Mucosa of descending colon (tissue), 3 donors: ENCODE results near the gene TECPR2. TPM values are rescaled to one million over a fixed set of nuclear protein-coding genes. Genes with fewer than 3 reads are reported as not detected.

Experiments
- ATAC-seq: fragments of 200-7000 bp; cut with Tn5 transposase; one replicate; pipeline ENCODE4 v1.9.1; 2020; ENCODE audit warnings: mild to moderate bottlenecking, moderate library complexity
- DNase-seq, 3 donors: peaks; one replicate each; pipeline ENCODE4 v3.0.0-alpha.2; 2020
- H3K36me3 ChIP-seq: fragments of 200-600 bp; one replicate; pipeline ENCODE4 v1.8.0; 2021; ENCODE audit warnings: low read depth, mild to moderate bottlenecking
- H3K4me1 ChIP-seq: fragments of 200-600 bp; one replicate; pipeline ENCODE4 v1.8.0; 2021; ENCODE audit warnings: low read depth, mild to moderate bottlenecking
- H3K4me3 ChIP-seq: fragments of 200-600 bp; one replicate; pipeline ENCODE4 v1.8.0; 2021; ENCODE audit warnings: mild to moderate bottlenecking
- H3K9me3 ChIP-seq: fragments of 200-600 bp; one replicate; pipeline ENCODE4 v1.8.0; 2021; ENCODE audit warnings: mild to moderate bottlenecking
- intact Hi-C, 2 donors: fragments of 100-400 bp; cut with DNase I in 1 of 2; cut with micrococcal nuclease in 1 of 2; formaldehyde crosslinking; loops; one replicate each; pipeline versions ENCODE4 v1.11.0 to v1.11.1; 2022; cut with DNase I, micrococcal nuclease
- total RNA-seq, 3 donors: library from RNA; stranded (reverse); fragmentation: NEBNext Ultra II Directional in 2 of 3; extraction: Animal tissue kit (Norgen Biotek cat#: 25700) in 2 of 3; gene quantifications; one replicate each; pipeline versions ENCODE4 v1.2.1 to v1.2.4, GENCODE V29; 2021 to 2023
- TF ChIP-seq, protein P1 (sequence below): fragments of 200-600 bp; IDR thresholded peaks from one replicate; pipeline ENCODE4 v1.8.0; 2022; ENCODE audit warnings: antibody characterized with exemption, mild to moderate bottlenecking
- donor health status: DM: no; HTN: no; CAD: no; lungs with moderate emphysema.
- donor health status: DM: no; HTN: no; CAD: no.
- donor health status: DM: no; HTN: yes; CAD: no.

The TECPR2 gene
- total RNA-seq, 3 donors from 2014 or later: 11.2 to 33.5 (median 21.2) TPM

- Histone ChIP-seq H3K4me1 (no peaks in the 10 kb centered on the region), H3K4me3 (no peak overlapping the region), H3K9me3 (no peaks in the 10 kb centered on the region), H3K36me3 (no peaks in the 10 kb centered on the region)
- no peak for ATAC-seq
- intact Hi-C loops: no loop called here
- no peak for DNase-seq
- TF ChIP-seq, protein P1, sequence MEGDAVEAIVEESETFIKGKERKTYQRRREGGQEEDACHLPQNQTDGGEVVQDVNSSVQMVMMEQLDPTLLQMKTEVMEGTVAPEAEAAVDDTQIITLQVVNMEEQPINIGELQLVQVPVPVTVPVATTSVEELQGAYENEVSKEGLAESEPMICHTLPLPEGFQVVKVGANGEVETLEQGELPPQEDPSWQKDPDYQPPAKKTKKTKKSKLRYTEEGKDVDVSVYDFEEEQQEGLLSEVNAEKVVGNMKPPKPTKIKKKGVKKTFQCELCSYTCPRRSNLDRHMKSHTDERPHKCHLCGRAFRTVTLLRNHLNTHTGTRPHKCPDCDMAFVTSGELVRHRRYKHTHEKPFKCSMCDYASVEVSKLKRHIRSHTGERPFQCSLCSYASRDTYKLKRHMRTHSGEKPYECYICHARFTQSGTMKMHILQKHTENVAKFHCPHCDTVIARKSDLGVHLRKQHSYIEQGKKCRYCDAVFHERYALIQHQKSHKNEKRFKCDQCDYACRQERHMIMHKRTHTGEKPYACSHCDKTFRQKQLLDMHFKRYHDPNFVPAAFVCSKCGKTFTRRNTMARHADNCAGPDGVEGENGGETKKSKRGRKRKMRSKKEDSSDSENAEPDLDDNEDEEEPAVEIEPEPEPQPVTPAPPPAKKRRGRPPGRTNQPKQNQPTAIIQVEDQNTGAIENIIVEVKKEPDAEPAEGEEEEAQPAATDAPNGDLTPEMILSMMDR: no peak
These were observed 67.6 kb downstream of the TECPR2 start for GRCh38 chr14:102430212-102430908.

DNA sequence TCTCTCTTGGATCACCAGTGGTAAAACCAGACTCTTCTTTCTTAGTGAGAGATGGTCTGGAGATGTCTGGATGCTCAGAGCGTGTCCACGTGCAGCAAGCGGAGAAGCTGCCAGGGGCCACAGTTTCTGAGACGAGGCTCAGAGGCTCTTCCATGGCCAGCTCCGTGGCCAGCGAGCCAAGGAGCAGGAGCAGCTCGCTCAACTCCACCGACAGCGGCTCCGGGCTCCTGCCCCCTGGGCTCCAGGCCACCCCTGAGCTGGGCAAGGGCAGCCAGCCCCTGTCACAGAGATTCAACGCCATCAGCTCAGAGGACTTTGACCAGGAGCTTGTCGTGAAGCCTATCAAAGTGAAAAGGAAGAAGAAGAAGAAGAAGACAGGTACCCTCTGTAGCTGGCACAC lies 69.0 kb downstream of the TECPR2 start:
- no peak for DNase-seq
- TF ChIP-seq, protein P1: no peak
- Histone ChIP-seq H3K36me3 (no peaks in the 10 kb centered on the region), H3K4me3 (no peak overlapping the region), H3K4me1 (no peaks in the 10 kb centered on the region), H3K9me3 (no peaks in the 10 kb centered on the region)
- intact Hi-C loops: no loop called here
- no peak for ATAC-seq

DNA sequence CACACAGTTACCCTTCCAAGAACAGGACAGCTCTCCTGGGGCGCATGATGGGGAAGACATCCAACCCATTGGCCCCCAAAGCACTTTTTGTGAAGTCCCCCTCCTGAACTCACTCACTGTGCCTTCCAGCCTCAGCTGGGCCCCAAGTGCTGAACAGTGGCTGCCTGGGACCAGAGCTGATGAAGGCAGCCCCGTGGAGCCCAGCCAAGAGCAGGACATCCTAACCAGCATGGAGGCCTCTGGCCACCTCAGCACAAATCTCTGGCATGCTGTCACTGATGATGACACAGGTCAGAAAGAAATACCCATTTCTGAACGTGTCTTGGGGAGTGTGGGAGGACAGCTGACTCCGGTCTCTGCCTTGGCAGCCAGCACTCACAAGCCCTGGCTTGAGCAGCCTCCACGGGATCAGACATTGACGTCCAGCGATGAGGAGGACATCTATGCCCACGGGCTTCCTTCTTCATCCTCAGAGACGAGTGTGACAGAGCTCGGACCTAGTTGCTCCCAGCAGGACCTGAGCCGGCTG lies 72.0 kb downstream of the TECPR2 start:
- no peaks in the 10 kb centered on the region for H3K36me3 ChIP-seq
- DNase-seq (no peak), ATAC-seq (no peak)
- TF ChIP-seq, protein P1: no peak
- H3K4me3 ChIP-seq: no peak overlapping the region
- intact Hi-C loops: loop anchor here in 1 of 2 donors (5.0 kb wide), 1 partner anchor 83 kb away; no protein-coding TSS in a partner anchor
- H3K4me1 ChIP-seq: no peaks in the 10 kb centered on the region
- no peaks in the 10 kb centered on the region for H3K9me3 ChIP-seq

DNA sequence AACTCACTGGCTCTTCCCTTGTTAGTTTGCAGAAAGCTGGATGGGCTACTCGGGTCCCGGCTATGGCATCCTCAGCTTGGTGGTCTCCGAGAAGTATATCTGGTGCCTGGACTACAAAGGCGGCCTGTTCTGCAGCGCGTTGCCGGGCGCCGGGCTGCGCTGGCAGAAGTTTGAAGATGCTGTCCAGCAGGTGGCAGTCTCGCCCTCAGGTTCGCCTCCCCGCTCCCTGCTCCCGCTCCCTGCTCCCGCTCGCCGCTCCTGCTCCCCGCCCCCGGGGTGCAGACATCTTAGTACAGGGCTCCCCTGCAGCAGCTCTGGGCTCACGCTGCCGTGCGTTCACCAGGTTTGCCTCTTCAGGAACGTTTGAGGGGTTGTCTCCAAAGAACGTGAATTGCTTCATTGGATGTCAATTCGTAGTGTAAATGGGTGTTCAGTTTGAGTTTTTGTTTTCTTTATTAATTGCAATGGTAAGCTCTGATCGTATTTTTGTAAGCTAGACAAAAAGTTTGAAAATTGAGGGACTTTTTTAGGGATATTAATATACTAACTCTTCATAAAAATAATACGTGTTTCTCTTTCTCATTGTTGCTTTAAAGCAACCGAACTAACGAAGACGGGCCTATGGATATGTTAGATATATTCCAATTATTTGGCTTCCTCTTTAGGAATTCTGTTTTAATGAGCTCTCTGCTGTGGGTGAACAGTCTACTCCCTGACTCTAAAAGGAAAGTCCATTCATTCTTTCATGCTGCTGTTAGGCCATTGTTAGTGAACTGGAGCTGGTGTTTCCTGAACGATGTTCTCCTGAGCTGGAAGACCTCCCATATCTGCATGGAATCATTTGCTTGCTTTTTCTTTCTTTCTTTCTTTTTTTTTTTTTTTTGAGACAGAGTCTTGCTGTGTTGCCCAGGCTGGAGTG lies 75.5 kb downstream of the TECPR2 start:
- intact Hi-C loops: loop anchor here in 1 of 2 donors (5.0 kb wide), 1 partner anchor 79 kb away; no protein-coding TSS in a partner anchor
- ATAC-seq (peak; percentile 80), DNase-seq (peak; percentile 87 to 92 (median 91))
- Histone ChIP-seq H3K9me3 (no peaks in the 10 kb centered on the region), H3K36me3 (peaks cover 3% of the 10 kb centered on the region), H3K4me3 (no peak overlapping the region), H3K4me1 (peaks cover 16% of the 10 kb centered on the region)
- TF ChIP-seq, protein P1: peak; percentile 65

GRCh38 chr14:102439556-102439955 lies 76.8 kb downstream of the TECPR2 start:
- Histone ChIP-seq H3K4me3 (no peak overlapping the region), H3K36me3 (peaks cover 3% of the 10 kb centered on the region), H3K9me3 (no peaks in the 10 kb centered on the region), H3K4me1 (peaks cover 21% of the 10 kb centered on the region)
- TF ChIP-seq, protein P1: no peak
- intact Hi-C loops: loop anchor here in 1 of 2 donors (5.0 kb wide), 1 partner anchor 78 kb away; no protein-coding TSS in a partner anchor
- DNase-seq (no peak), ATAC-seq (no peak)
